H4 (cell line): ENCODE data around the gene ELOVL6. TPM values are rescaled to one million over a fixed set of nuclear protein-coding genes. Genes with fewer than 3 reads are reported as not detected.
"Not testable (repeated sequence)": the region's sequence is repeated elsewhere in the genome, so short reads cannot be mapped to it uniquely, and the experiment has no call there.

Experiments
- DNase-seq: peaks from one replicate; pipeline ENCODE4 v3.0.0-alpha.2; 2015; ENCODE audit warnings: low spot score
- total RNA-seq: library from RNA; depleted of rRNA; stranded (reverse); fragments of >200 nt; shearing (Covaris generic); gene quantifications from 2 replicates; pipeline ENCODE4 v1.2.3, GENCODE V29; 2014

Gene ELOVL6
- total RNA-seq, 1 experiment from 2014 or later: 9.3 TPM

DNA sequence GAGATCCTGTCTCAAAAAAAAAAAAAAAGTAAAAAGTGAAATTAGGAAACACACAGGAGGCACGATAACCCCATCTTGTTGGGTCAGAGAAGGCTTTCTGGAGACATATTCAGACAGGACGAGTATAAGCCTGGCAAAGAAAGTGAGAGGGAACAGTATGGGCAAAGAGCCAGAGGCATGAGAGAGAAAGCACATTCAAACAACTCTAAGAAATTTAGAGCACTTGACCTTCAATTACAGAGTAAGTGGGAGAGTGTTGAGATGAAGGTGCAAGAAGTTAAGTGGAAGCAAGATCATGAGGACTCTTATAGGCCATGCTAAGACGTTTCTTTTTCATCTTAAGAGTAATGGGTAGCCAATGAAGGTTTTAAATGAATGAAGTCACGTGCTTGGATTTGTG, 70.4 kb downstream of the ELOVL6 start:
- DNase-seq: no peak

DNA sequence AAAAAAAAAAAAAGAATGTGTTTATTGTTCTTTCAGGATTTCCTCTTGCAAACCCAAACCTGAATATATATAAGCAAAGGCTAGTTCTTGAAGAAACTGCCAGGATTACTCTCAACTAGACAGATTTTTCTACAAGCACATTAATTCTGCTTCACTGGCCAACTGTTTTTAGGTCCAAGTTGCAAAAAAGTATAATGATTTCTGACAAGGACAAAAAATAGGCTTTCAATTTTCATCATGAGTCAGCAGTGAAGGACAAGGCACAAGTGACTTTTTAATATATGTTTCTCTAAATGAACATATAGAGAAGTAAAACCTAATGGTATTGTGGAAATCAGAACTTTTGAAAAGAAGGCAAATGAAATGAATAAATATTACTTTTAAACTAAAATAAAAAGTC, 73.7 kb downstream of the ELOVL6 start:
- no peak for DNase-seq

DNA sequence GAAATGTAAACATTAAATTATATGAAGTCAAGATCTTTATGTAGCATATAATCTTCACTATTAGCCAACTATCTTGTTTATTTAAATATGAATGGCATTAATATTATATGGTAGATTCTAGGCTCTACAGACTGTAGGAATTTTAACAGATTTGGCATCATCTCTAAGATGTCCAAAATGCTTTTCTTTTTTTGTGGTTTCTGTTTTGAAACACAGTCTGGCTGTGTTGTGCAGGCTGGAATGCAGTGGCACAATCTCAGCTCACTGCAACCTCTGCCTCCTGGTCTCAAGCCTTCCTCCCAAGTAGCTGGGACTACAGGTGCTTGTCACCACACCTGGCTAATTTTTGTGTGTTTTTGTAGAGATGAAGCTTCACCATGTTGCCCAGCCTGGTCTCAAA, 76.2 kb downstream of the ELOVL6 start:
- no peak for DNase-seq

DNA sequence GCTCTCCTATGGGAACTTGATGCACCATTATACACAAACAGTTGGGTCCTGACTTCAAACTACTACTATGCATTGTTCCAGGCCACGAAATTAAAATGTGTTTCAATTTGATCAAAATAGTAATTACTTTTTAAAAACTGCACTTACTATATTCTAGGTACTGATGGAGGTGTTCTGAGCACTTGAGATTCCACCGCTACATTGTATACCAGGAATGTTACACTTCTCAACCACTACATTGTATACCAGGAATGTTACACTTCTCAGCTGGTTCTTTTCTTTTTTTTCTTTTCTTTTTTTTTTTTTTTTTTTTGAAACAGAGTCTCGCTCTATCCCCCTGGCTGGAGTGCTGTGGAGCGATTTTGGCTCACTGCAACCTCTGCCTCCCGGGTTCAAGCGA, 77.9 kb downstream of the ELOVL6 start:
- DNase-seq: no peak

DNA sequence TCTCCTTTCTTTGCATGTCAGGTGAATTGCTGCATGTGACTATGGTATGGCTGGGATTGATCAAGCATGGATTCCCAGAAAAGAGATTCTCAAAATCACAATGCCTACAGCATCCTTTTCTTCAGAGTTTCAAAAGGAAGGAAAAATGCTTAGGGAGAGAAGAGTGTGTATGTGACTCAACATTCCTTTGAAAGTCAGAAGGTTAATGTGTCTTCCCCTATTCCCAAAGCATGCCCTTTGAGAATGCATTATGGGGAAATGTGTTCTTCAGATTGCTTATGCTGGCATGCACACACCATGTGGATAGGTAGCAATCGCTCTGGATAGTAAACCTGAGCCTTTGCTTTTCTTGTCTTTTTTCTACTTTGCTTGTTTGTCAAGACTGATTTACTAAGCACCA, 78.5 kb downstream of the ELOVL6 start:
- no peak for DNase-seq

DNA sequence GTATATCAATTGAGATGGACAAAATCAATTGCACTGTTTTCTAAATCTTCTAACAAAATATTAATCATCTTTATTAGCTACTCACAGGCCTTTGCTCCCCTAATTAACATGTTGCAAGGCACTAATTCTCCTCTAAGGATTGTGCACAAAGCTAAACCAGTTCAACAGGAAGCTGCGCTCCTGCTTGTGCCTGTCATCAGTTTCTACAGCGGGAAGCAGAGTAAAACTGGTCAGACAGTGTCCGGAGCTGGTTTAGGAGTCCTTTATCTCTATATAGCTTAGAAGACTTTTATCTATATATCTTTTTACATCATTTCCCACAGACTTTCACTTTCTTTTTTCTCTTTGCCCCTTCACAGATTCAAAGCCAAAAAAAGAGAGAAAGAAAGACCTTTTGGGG, 79.1 kb downstream of the ELOVL6 start:
- no peak for DNase-seq

DNA sequence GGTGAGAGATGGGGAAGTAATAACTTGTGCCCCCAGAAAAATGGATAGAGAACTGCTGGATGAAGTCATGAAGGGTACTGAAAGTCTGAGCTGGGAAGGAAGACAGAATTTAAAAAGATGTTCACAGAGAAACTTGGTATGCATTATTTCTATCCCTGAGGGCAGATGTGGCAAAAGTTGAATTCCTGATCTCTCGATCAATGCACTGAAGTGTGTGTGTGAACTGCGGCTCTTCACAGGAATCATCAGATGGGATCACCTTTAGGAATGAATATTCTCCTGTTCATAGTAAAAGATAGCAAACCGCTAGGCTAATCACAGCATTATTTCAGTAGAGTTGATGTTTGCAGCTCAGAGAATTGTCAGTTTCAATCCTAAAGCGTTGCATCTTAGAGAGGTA, 86.4 kb downstream of the ELOVL6 start:
- DNase-seq: no peak

DNA sequence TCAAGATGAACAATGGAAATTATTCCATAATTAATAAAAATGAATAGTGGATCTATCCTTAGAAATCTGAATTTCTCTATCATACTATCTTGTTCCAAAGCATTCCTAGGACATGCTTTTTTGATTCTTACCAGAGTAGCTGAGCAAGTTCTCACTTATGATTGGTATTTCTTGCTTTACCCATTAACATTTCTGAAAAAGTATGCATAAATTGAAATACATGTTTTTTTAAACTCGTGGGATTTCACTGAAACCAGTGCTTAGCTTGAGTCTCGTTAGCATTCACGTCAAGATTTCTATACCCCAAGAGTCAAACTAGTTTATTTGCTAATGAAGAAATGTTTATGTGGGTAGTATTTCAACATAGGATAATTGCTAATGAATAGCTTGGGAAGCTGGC, 89.0 kb downstream of the ELOVL6 start:
- no peak for DNase-seq

DNA sequence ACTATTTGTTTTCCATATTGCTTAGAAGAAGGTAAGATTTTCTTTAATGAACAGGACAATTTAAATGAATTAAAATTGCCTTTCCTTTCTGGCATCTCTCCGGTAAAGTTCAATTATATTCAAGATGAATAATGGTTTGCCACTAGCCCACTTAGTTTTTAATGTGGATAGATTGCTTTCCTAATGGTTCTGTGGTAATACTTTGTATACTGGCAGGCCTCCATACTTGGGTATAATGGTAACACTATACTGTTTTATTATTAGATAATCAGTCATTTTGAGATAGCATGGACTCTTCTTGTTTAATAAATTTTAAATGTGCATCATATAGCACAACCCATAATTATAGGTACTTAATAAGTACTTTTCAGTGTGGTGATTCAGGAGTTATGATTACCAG, 89.5 kb downstream of the ELOVL6 start:
- DNase-seq: no peak

DNA sequence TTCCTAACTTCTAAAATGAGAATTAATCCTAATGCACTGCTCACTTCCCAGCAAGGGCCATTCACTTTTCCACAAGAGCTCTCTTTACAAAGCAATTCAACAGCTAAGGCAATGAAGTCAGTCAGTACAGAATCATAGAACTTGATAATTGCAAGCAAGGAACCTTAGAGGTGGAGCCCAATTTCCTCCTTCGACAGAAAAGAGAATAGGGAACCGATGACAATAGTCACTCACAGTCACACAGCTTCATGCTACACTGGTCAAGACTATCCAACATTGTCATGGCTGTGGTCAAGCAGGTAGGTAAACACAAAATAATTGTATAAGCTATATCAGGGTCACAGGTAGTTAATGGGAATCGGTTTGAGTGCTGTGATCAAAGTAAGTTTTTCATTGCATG, 90.0 kb downstream of the ELOVL6 start:
- DNase-seq: no peak

DNA sequence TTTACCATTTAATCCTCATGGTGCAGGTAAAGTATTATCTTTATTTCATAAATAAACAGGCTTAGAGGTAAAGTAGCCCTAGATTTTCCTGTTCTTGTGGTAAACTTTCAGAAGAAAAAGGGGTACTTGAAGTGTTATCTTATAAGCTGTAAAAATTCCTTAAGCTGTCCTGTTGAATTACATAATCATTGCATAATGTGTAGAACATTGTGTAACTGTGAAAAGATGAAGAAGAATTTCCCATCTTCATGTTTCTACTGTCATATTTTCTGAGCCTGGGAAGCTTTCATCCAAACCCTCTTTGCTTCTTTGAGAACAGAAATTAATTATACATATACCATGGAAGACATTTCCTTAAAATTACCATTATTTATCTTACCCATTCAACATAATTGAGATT, 90.5 kb downstream of the ELOVL6 start:
- no peak for DNase-seq

DNA sequence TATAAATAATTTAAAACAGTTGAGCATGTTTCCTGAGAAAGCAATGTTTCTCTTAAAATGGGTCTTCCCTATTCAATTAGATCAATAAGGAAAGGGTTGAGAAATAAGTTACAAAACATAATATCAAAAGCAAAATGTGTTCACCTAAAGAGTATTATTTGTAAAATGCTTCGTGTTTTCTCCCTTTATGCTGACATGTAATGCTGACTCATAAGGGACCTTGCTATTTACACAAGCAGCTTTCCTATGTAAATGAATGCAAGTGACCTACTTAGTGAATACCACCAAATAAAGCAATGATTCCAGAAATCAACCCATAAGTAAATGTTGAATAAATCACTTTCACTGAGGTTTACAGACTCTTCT, 91.5 kb downstream of the ELOVL6 start:
- DNase-seq: peak; percentile 85

DNA sequence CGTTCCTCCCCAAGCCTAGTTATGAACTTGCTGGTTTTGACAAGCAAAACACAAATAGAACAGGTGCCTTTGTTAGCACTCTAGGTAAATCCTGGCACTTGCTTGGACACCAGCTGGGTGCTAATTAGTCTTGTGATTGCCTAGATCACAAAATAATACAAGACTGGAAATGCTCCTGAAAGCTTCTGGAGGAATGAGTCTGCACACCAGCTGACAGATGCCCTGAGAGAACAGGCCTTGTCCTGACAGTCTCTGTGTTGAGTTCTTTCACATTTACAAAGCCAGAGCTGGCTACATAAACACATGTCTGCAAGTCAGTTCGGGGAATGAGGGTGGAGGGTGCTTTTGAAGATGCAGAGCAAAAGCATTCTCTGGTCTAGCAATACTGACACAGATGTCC, 93.8 kb downstream of the ELOVL6 start:
- DNase-seq: no peak

DNA sequence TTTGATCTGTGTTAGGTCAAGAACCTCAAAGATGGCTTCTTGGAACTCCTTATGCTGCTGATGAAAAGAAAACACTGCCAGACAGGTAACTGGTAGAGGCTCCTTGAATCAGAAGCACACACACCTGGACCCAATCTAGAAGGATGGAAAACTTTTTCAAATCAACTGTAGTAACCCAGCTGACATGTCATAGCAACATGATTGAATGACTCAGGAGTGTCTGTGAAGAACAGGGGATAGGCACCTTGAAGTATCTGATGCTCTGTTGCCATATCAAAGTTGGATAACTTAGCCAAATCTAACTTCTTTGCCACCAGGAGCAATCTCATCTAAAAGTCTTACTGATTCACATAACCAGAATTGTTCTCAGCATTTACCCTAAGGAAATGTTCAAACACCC, 98.8 kb downstream of the ELOVL6 start:
- DNase-seq: no peak

DNA sequence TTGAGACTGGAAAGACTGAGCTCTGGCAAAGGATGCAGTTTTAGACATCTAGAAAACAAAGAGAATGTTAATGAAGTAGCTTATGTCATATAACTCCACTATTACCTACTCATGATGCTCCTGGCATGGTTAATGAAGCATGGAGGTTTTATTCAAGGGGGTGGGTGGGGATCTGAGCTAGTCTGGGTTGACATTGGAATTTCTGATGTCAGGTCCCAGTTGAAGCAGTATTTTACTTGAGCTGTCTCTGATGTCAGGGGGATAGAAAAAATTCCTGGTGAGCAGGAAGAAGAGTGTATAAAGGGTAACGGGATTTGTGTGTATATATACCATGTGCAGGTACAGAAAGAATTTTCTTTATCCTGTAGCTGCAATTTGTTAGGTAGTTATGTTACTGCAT, 102.0 kb downstream of the ELOVL6 start:
- DNase-seq: no peak

DNA sequence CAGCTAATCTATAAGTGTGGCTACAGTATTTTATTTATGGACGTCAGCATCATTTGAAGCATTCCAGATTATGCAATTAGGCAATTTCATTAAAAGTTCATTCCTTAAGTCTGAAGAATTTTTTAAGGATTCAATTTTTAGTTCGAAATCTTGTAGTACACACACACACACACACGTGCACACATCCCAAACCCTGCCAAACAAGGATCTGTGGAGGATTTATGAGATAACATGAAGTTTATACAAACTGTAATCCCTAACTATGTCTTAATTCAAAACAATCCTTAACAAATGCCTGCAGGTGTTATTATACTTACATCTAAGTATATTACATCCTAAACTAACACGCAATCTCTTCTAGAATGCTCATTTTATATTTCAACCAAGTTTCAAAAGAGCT, 105.8 kb downstream of the ELOVL6 start:
- DNase-seq: no peak

DNA sequence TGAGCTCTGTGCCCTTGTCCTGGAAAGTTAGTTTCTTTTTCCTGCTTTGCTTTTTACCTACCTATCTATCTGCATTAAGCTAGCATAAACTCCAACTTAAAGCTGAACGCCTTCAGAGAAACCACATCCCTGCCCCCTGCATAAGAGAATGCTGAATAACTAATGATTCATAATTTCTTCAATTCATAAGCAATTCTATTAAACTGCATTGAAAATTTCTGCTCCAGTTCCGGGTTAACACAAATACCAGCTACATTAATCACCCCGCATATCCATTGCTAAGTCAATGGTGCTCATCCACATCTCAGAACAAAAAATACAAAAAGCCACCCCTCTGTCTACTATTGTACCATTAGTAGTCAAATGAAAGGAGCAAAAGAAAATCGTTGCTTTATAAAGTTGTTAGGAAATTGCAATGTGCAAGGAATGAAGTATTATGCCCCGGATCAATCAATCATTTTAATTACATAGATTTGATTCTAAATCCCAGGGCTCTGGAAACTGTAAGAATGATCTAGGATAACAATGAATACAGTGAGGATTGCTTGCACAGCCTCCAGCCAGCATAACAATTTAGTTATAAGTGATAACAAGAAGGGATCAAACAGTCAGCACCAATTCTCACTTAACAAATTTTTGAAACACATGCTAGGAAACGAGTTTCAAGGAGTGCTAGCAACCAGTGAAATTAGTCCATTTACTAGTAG, 106.8 kb downstream of the ELOVL6 start:
- DNase-seq: no peak

DNA sequence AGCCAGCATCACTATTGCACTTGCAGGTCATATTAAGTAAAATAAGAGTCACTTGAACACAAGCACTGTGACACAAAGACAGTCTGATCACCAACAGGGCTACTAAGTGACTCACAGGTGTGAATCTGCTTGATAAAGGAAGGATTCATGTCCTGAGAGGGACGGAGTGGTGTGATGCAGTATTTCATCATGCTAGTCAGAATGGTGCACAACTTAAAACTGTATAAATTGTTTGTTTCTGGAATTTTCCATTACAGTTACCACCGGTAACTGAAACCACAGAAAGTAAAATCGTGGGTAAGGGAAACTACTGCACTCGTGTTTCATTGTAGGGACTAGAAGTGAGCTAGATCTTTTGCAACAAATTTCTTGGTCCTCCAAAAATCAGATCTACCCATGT, 109.7 kb downstream of the ELOVL6 start:
- DNase-seq: peak; percentile 38

DNA sequence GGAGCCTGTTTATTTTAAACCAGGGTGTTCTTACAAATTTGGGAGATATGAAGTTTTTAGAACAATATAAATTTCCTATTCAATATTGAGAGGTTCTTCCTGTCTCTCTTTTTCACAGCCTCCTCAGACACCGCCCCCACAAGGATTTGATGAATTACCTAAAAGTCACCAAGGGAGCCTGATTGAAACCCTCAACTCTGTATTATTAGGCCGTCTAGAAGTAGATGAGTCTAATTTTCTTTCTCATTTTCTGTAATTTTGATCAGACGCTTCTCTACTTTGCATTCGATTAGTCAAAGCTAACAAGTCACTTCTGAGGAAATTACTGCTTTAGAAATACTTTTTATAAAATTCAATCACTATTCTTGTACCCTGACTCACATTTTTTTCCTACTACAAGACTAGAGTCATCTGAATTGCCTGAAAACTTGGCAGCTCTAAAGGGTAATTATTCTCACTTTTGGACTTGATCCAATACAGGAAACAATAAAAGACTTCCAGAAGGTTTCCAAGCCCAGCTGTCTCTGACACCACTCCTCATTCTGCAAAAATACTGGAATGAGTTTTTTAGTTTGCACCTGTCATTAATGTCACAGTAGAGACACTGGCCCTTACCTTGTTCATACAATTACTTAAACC, 111.2 kb downstream of the ELOVL6 start:
- DNase-seq: peak; percentile 35

DNA sequence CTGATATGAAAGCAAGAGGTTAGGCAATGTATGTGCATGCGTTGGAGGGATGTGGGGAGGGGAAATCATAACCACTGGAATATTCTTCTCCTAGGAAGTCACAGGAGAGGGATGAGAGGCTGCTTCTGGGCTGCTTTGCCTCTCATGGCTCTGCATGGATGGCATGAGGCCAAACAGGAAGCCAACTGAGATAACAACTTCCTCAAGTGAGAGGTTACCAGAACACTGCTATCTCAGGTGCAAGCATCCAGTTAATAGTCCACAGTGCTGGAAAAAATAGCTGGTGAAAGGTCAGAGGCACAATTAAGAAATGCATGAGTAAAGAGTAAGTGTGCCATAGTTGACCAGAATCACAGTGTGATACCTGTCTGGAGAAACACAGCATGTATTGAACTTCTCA, 113.3 kb downstream of the ELOVL6 start:
- DNase-seq: peak; percentile 61

DNA sequence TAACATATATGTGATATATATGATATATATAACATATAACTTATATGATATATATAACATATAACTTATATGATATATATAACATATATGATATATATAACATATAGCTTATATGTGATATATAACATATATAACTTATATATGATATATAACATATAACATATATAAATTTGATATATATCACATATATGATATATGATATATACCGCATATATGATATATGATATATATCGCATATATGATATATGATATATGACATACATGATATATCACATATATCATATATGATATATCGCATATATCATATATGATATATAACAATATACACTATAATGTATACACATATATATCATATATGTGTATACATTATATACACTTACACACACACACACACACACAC, 114.3 kb downstream of the ELOVL6 start:
- no peak for DNase-seq

DNA sequence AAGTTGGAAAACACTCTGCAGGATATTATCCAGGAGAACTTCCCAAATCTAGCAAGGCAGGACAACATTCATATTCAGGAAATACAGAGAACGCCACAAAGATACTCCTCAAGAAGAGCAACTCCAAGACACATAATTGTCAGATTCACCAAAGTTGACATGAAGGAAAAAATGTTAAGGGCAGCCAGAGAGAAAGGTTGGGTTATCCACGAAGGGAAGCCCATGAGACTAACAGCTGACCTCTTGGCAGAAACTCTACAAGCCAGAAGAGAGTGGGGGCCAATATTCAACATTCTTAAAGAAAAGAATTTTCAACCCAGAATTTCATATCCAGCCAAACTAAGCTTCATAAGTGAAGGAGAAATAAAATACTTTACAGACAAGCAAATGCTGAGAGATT, 120.3 kb downstream of the ELOVL6 start:
- not testable (repeated sequence) for DNase-seq

DNA sequence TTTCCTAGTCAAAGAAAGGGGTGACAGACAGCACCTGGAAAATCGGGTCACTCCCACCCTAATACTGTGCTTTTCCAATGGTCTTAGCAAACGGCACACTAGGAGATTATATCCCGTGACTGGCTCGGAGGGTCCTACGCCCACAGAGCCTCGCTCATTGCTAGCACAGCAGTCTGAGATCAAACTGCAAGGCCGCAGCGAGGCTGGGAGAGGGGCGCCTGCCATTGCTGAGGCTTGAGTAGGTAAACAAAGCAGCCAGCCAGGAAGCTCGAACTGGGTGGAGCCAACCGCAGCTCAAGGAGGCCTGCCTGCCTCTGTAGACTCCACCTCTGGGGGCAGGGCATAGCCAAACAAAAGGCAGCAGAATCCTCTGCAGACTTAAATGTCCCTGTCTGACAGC, 121.6 kb downstream of the ELOVL6 start:
- not testable (repeated sequence) for DNase-seq

DNA sequence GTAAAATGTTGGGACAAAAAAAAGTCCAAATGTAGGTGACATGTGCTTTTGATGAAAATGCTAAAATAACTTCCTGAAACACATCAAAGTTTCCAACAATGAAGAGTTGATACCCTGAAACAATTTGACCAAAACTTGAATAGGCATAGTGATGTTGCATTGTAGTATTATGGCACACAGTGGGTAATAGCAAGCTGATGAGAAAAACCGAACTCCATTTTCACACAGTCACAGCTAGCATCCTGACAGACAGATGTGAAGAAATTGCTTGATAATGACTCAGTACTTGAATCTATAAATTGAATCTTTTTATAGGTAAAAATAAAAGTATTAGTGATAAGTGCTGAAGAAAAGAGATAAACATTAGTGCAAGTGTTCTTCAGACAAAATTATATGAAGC, 122.5 kb downstream of the ELOVL6 start:
- no peak for DNase-seq
